Middle frontal gyrus (tissue), 1 donor: ENCODE data around the gene SFRP5.

Source experiments
- DNase-seq: peaks from one replicate; pipeline ENCODE4 v3.0.0-alpha.2; 2015; ENCODE audit warnings: low spot score; ENCODE audit errors: extremely low spot score

The SFRP5 gene

GRCh38 chr10:97788552-97789442, 17.0 kb upstream of the SFRP5 start:
- no peak for DNase-seq

- DNase-seq = no peak
These were observed 13.9 kb upstream of the SFRP5 start for GRCh38 chr10:97785731-97786130.

- no peak for DNase-seq
These were observed 13.4 kb upstream of the SFRP5 start for GRCh38 chr10:97785231-97785630.

- no peak for DNase-seq
These were observed 12.5 kb upstream of the SFRP5 start for GRCh38 chr10:97784200-97784810.

GRCh38 chr10:97782455-97783228, 10.8 kb upstream of the SFRP5 start:
- DNase-seq = no peak

- DNase-seq = no peak
These were observed 10.0 kb upstream of the SFRP5 start for GRCh38 chr10:97781618-97782331.

- no peak for DNase-seq
These were observed 9.2 kb upstream of the SFRP5 start for GRCh38 chr10:97780841-97781617.

- DNase-seq = no peak
These were observed 8.2 kb upstream of the SFRP5 start for GRCh38 chr10:97779975-97780374.

- DNase-seq = no peak
These were observed 7.7 kb upstream of the SFRP5 start for GRCh38 chr10:97779492-97779891.

GRCh38 chr10:97778452-97779302, 6.9 kb upstream of the SFRP5 start:
- DNase-seq = no peak

- no peak for DNase-seq
These were observed 5.3 kb upstream of the SFRP5 start for GRCh38 chr10:97777143-97777542.

GRCh38 chr10:97774811-97775294, 3.1 kb upstream of the SFRP5 start:
- no peak for DNase-seq

GRCh38 chr10:97773096-97773495, 1.3 kb upstream of the SFRP5 start:
- no peak for DNase-seq

GRCh38 chr10:97771055-97771891, 526 bp downstream of the SFRP5 start:
- DNase-seq = no peak

GRCh38 chr10:97770255-97770654, 1.5 kb downstream of the SFRP5 start:
- DNase-seq = no peak

- no peak for DNase-seq
These were observed 3.2 kb downstream of the SFRP5 start for GRCh38 chr10:97768322-97769315.
